ENCODE measurements around the gene COL5A1. TPM values are rescaled to one million over a fixed set of nuclear protein-coding genes. Genes with fewer than 3 reads are reported as not detected.
A peak's percentile ranks its signal among the peaks of the same experiment; 100 is the strongest.

COL5A1 gene
- total RNA-seq, 6 donors from 2014 or later, result 7.5 to 75.4 (median 27.4) TPM

- no peaks in the 10 kb centered on the region for H3K9me3 ChIP-seq
- H3K36me3 ChIP-seq, result no peaks in the 10 kb centered on the region
- WGBS, 2 donors, result 72 to 78% methylated on average over 17 to 25 of the region's 25 CpGs
- no peak within 1 kb of the TSS for H3K27ac ChIP-seq
- no peaks in the 10 kb centered on the region for H3K27me3 ChIP-seq
- no peak for TF ChIP-seq CTCF (IDR thresholded peaks at IDR 0.05)
- TF ChIP-seq POLR2AphosphoS5 (IDR thresholded peaks at IDR 0.05), result no peak
- TF ChIP-seq POLR2A (IDR thresholded peaks at IDR 0.05), result no peak
- TF ChIP-seq EP300 (IDR thresholded peaks at IDR 0.05), result no peak
- ATAC-seq (ENCODE audit: low FRiP score in 2 of 2), result no peak
- DNase-seq, result peak in 1 of 2 donors; percentile 15
- no peak within 1 kb of the TSS for H3K4me3 ChIP-seq
- H3K4me1 ChIP-seq, result no peaks in the 10 kb centered on the region
Observed at GRCh38 chr9:134880484-134881312, 239.1 kb downstream of the COL5A1 start, which contains the start of gene FCN2. Gene FCN2 (plus strand): TSS chr9:134880810. CDS start chr9:134880822, 12 bp downstream.

DNA sequence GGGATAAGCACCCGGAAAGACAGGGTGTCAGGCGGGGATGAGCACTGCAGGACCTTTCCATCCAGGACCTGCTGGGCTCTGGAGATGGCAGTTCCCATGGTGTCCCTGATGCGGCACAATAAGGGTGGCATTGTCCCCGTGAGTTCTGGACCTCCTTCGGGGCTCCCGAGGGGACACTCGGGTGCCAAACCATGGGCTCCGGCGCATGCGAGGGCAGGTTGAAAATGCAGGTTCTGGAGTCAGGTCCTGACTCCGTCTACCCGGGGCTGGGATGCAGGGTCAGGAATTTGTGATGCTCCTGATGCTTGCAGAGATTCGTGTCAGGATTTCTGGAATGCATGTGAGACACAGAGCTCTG is 239.7 kb downstream of the COL5A1 start:
- Histone ChIP-seq H3K9me3 (no peaks in the 10 kb centered on the region), H3K27ac (no peak overlapping the region), H3K27me3 (no peaks in the 10 kb centered on the region), H3K4me3 (no peak overlapping the region), H3K36me3 (no peaks in the 10 kb centered on the region), H3K4me1 (no peaks in the 10 kb centered on the region)
- DNase-seq, result peak in 1 of 2 donors; percentile 18
- no peak for TF ChIP-seq POLR2A (IDR thresholded peaks at IDR 0.05)
- TF ChIP-seq POLR2AphosphoS5 (IDR thresholded peaks at IDR 0.05), result no peak
- no peak for TF ChIP-seq CTCF (IDR thresholded peaks at IDR 0.05)
- TF ChIP-seq EP300 (IDR thresholded peaks at IDR 0.05), result no peak
- WGBS, 2 donors, result 78 to 88% methylated on average over 1 to 13 of the region's 13 CpGs
- no peak for ATAC-seq (ENCODE audit: low FRiP score in 2 of 2)

DNA sequence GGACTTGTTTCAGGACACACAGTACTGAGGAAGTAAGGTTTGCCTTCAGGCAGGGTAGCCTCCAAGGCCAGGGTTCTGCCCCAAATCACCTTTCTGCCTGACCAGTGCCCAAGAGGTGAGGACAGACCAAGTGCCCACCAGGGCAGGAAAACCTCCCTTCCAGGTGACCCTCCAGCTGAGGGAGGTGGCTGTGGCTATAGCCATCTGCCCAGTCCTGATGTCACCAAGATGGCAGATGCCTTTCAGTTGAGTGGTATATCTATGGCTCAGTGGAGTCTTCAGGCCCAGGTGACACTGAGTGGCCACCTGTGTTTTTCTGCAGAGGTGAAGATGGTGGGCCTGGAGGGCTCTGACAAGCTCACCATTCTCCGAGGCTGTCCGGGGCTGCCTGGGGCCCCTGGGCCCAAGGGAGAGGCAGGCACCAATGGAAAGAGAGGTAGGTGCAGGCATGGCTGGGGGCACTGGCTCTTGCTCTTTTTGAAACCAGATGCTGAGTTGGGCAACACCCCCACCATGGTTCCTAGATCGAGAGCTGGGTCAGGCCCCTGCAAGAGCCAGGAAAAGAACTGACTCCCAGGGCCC is 240.7 kb downstream of the COL5A1 start:
- DNase-seq, result no peak
- no peaks in the 10 kb centered on the region for H3K27me3 ChIP-seq

GRCh38 chr9:134883040-134883782 is 241.6 kb downstream of the COL5A1 start:
- Histone ChIP-seq H3K27me3 (no peaks in the 10 kb centered on the region), H3K36me3 (no peaks in the 10 kb centered on the region), H3K4me3 (no peak overlapping the region), H3K4me1 (no peaks in the 10 kb centered on the region), H3K27ac (no peak overlapping the region), H3K9me3 (no peaks in the 10 kb centered on the region)
- TF ChIP-seq EP300 (IDR thresholded peaks at IDR 0.05), result no peak
- no peak for TF ChIP-seq CTCF (IDR thresholded peaks at IDR 0.05)
- no peak for TF ChIP-seq POLR2A (IDR thresholded peaks at IDR 0.05)
- TF ChIP-seq POLR2AphosphoS5 (IDR thresholded peaks at IDR 0.05), result no peak
- 81 to 91% methylated on average over 16 to 18 of the region's 18 CpGs for WGBS, 2 donors
- DNase-seq (peak in 1 of 2 donors; percentile 50), ATAC-seq (ENCODE audit: low FRiP score in 2 of 2) (no peak)

More for the DNA sequence above, 240.7 kb downstream of the COL5A1 start:
- TF ChIP-seq POLR2AphosphoS5 (IDR thresholded peaks at IDR 0.05) (no peak), POLR2A (IDR thresholded peaks at IDR 0.05) (no peak), CTCF (IDR thresholded peaks at IDR 0.05) (no peak), EP300 (IDR thresholded peaks at IDR 0.05) (no peak)
- H3K27ac ChIP-seq, result no peak overlapping the region
- H3K36me3 ChIP-seq, result no peaks in the 10 kb centered on the region
- H3K4me1 ChIP-seq, result no peaks in the 10 kb centered on the region
- H3K9me3 ChIP-seq, result no peaks in the 10 kb centered on the region
- WGBS, 2 donors, result 97 to 100% methylated on average over 1 to 3 of the region's 3 CpGs
- no peak for ATAC-seq (ENCODE audit: low FRiP score in 2 of 2)
- no peak overlapping the region for H3K4me3 ChIP-seq

Measured in upper lobe of left lung (tissue), 6 donors.